A549 (cell line): Measurements from ENCODE around the gene CXCL12. TPM values are rescaled to one million over a fixed set of nuclear protein-coding genes. Genes with fewer than 3 reads are reported as not detected.

Experiments used
- ATAC-seq, 2 experiments: fragments of 200-7000 bp in 1 of 2; fragments of >200 bp in 1 of 2; cut with Nextera tagmentation in 1 of 2; cut with Tn5 transposase in 1 of 2; 3 replicates each; pipeline versions ENCODE4 v1.8.0 to v1.9.1; 2018 to 2020; ENCODE audit warnings: mild to moderate bottlenecking in 1 of 2, moderate library complexity in 1 of 2
- CTCF ChIA-PET: fragments of 300-600 bp; sonication (Branson Sonifier 250); formaldehyde crosslinking; extraction: SDS; loops from one replicate; lab custom pipeline; 2021; ENCODE audit warnings: antibody characterized with exemption, inconsistent platforms; lab: Yijun Ruan, JAX
- POLR2A ChIA-PET: fragments of 350-600 bp; formaldehyde crosslinking; extraction: SDS; loops from one replicate; lab custom pipeline; 2021; ENCODE audit warnings: antibody characterized with exemption, inconsistent platforms; lab: Yijun Ruan, JAX
- DNase-seq, 2 experiments: peaks; one replicate each; pipeline versions ENCODE4 v3.0.0 to v3.0.0-alpha.2; 2011 to 2016; ENCODE audit warnings: low read depth in 1 of 2, low spot score in 1 of 2
- FAIRE-seq: peaks from 2 replicates; lab custom pipeline; 2011; peaks lifted over from hg19 to GRCh38; lab: Jason Lieb, UNC
- H3K27ac ChIP-seq, 2 experiments: fragments of >200 bp; sonication (Bioruptor Twin); formaldehyde crosslinking; 3 replicates each; pipeline ENCODE4 v1.5.1; 2016 to 2017
- H3K4me1 ChIP-seq: fragments of >200 bp; sonication (Bioruptor Twin); formaldehyde crosslinking; 3 replicates; pipeline ENCODE4 v1.6.1; 2016
- H3K4me2 ChIP-seq: fragments of >200 bp; sonication (Bioruptor Twin); formaldehyde crosslinking; 3 replicates; pipeline ENCODE4 v1.6.1; 2016
- H3K4me3 ChIP-seq: fragments of >200 bp; sonication (Bioruptor Twin); formaldehyde crosslinking; 3 replicates; pipeline ENCODE4 v1.5.1; 2016
- H3K9me3 ChIP-seq: fragments of >200 bp; sonication (Bioruptor Twin); formaldehyde crosslinking; 3 replicates; pipeline ENCODE4 v1.6.1; 2016
- CHD2 ChIP-seq: fragments of 150-350 bp; IDR thresholded peaks from 2 replicates; pipeline ENCODE4 v1.6.1; 2014; ENCODE audit warnings: low read length; ENCODE audit not compliant: partially characterized antibody
- CTCF ChIP-seq: fragments of >200 bp; sonication (Bioruptor Twin); formaldehyde crosslinking; IDR thresholded peaks from 3 replicates; pipeline ENCODE4 v1.5.1; 2016
- ELK1 ChIP-seq: fragments of 150-350 bp; IDR thresholded peaks from 2 replicates; pipeline ENCODE4 v1.6.1; 2014; ENCODE audit warnings: low read depth, mild to moderate bottlenecking, low read length
- ESRRA ChIP-seq: fragments of 150-350 bp; IDR thresholded peaks from 2 replicates; pipeline ENCODE4 v1.6.1; 2014; ENCODE audit warnings: mild to moderate bottlenecking, low read length, borderline replicate concordance
- FOSL2 ChIP-seq, 2 experiments: fragments of 450-650 bp in 1 of 2; fragments of >200 bp in 1 of 2; sonication (Bioruptor Twin) in 1 of 2; formaldehyde crosslinking; IDR thresholded peaks; 2 replicates each; pipeline versions ENCODE4 v1.5.0 to v1.6.1; 2016 to 2020; ENCODE audit warnings: mild to moderate bottlenecking in 1 of 2, moderate library complexity in 1 of 2
- FOXS1 ChIP-seq: fragments of 250-450 bp; sonication (Bioruptor Pico); IDR thresholded peaks from 2 replicates; pipeline ENCODE4 v1.5.0; 2020; ENCODE audit warnings: mild to moderate bottlenecking, moderate library complexity
- HDAC2 ChIP-seq: fragments of 200-600 bp; sonication (generic); IDR thresholded peaks from 2 replicates; pipeline ENCODE4 v1.6.1; 2016
- HMGXB4 ChIP-seq: fragments of 250-450 bp; sonication (Bioruptor Pico); IDR thresholded peaks from 2 replicates; pipeline ENCODE4 v1.5.0; 2021; ENCODE audit warnings: mild to moderate bottlenecking, moderate library complexity, borderline replicate concordance
- HOXA7 ChIP-seq: fragments of 250-450 bp; sonication (Bioruptor Pico); IDR thresholded peaks from 2 replicates; pipeline ENCODE4 v1.5.0; 2020; ENCODE audit warnings: mild to moderate bottlenecking, moderate library complexity
- JUN ChIP-seq, 2 experiments: fragments of >200 bp; sonication (Bioruptor Twin); formaldehyde crosslinking; IDR thresholded peaks; 2 replicates in 1 of 2; 3 replicates in 1 of 2; pipeline ENCODE4 v1.6.1; 2016 to 2017
- JUNB ChIP-seq: fragments of >200 bp; sonication (Bioruptor Twin); formaldehyde crosslinking; IDR thresholded peaks from 2 replicates; pipeline ENCODE4 v1.6.1; 2016
- KDM1A ChIP-seq: fragments of 200-600 bp; sonication (generic); IDR thresholded peaks from 2 replicates; pipeline ENCODE4 v1.6.1; 2016; ENCODE audit warnings: low read depth, mild to moderate bottlenecking
- MAZ ChIP-seq: fragments of 150-350 bp; IDR thresholded peaks from 2 replicates; pipeline ENCODE4 v1.6.1; 2014; ENCODE audit warnings: antibody characterized with exemption, low read depth, low read length, borderline replicate concordance
- NFE2L2 ChIP-seq: fragments of 150-350 bp; conservative IDR thresholded peaks from 2 replicates; pipeline ENCODE4 v1.6.1; 2014; ENCODE audit warnings: low read length
- NPAS2 ChIP-seq: fragments of 250-450 bp; sonication (Bioruptor Pico); IDR thresholded peaks from 2 replicates; pipeline ENCODE4 v1.8.0; 2022; ENCODE audit warnings: mild to moderate bottlenecking, moderate library complexity, borderline replicate concordance
- NR3C1 ChIP-seq: fragments of >200 bp; sonication (Bioruptor Twin); formaldehyde crosslinking; IDR thresholded peaks from 3 replicates; pipeline ENCODE4 v1.6.1; 2017
- RAD21 ChIP-seq, 2 experiments: fragments of >200 bp in 1 of 2; sonication (Bioruptor Twin) in 1 of 2; formaldehyde crosslinking in 1 of 2; IDR thresholded peaks in 1 of 2; conservative IDR thresholded peaks in 1 of 2; 2 replicates in 1 of 2; 3 replicates in 1 of 2; pipeline ENCODE4 v1.6.1; 2012 to 2018; ENCODE audit warnings: inconsistent platforms in 1 of 2
- RARB ChIP-seq: fragments of 250-450 bp; sonication (Bioruptor Pico); IDR thresholded peaks from 2 replicates; pipeline ENCODE4 v1.8.0; 2021; ENCODE audit warnings: mild to moderate bottlenecking, moderate library complexity
- RFX5 ChIP-seq: fragments of 450-650 bp; IDR thresholded peaks from 2 replicates; pipeline ENCODE4 v1.7.1; 2014; ENCODE audit warnings: antibody characterized with exemption, mild to moderate bottlenecking, moderate library complexity
- SREBF2 ChIP-seq: fragments of 450-650 bp; IDR thresholded peaks from 2 replicates; pipeline ENCODE4 v1.6.1; 2014; ENCODE audit warnings: mild to moderate bottlenecking, moderate library complexity
- TP53 ChIP-seq: fragments of 250-450 bp; sonication (Bioruptor Pico); IDR thresholded peaks from 2 replicates; pipeline ENCODE4 v1.5.0; 2021; ENCODE audit warnings: mild to moderate bottlenecking, moderate library complexity
- USF2 ChIP-seq: fragments of 450-650 bp; IDR thresholded peaks from 2 replicates; pipeline ENCODE4 v1.6.1; 2014; ENCODE audit warnings: antibody characterized with exemption
- ZFP36 ChIP-seq: fragments of 450-650 bp; IDR thresholded peaks from 2 replicates; pipeline ENCODE4 v1.6.1; 2014; ENCODE audit warnings: borderline replicate concordance; ENCODE audit not compliant: partially characterized antibody
- ZNF302 ChIP-seq: fragments of 250-450 bp; sonication (Bioruptor Pico); IDR thresholded peaks from 2 replicates; pipeline ENCODE4 v1.9.0; 2021; ENCODE audit warnings: inconsistent platforms, mild to moderate bottlenecking, moderate library complexity
- ZSCAN20 ChIP-seq: fragments of 250-450 bp; sonication (Bioruptor Pico); IDR thresholded peaks from 2 replicates; pipeline ENCODE4 v1.8.0; 2022; ENCODE audit warnings: mild to moderate bottlenecking, moderate library complexity
- WGBS: methylation state at CpG from one replicate; pipeline ENCODE4 v1.1.6; 2017; ENCODE audit errors: missing lambda C conversion rate; 5-methylcytosine and 5-hydroxymethylcytosine counted together
- polyA plus RNA-seq, 4 experiments: library from polyadenylated mRNA; depleted of rRNA in 3 of 4; stranded (reverse); fragments of >200 nt; fragmentation: RNase III in 1 of 4; extraction: RNeasy Plus Mini Kit Qiagen cat#74134 plus additional on column Dnase treatment in 1 of 4; gene quantifications; 2 replicates in 3 of 4; 3 replicates in 1 of 4; pipeline ENCODE4 v1.2.3, GENCODE V29; 2011 to 2017

CXCL12 gene
- polyA plus RNA-seq, 2 of the 4 experiments (the other 2 are of a cell fraction): 0.13 to 0.17 TPM

- TF ChIP-seq NR3C1 (no peak), ESRRA (no peak), TP53 (CRISPR knock-in tag) (no peak), FOXS1 (CRISPR knock-in tag) (no peak), CHD2 (no peak)
- TF ChIP-seq, all 56 proteins: peak for 0
Measured at GRCh38 chr10:44334621-44335184, 50.2 kb downstream of the CXCL12 start (continued).

- FAIRE-seq (no peak), ATAC-seq (no peak), DNase-seq (no peak)
- POLR2A ChIA-PET: no interaction called here
- H3K4me1 ChIP-seq: no peaks in the 10 kb centered on the region
- H3K4me2 ChIP-seq: no peak overlapping the region
- no peaks in the 10 kb centered on the region for H3K9me3 ChIP-seq
- no peak overlapping the region for H3K4me3 ChIP-seq
- CTCF ChIA-PET: no interaction called here
- H3K27ac ChIP-seq: no peak overlapping the region
- TF ChIP-seq NFE2L2 (no peak), HOXA7 (CRISPR knock-in tag) (no peak), JUNB (no peak), ELK1 (no peak), ZNF302 (CRISPR knock-in tag) (no peak), SREBF2 (no peak), RFX5 (no peak), ESRRA (no peak), ZFP36 (no peak), RAD21 (conservative IDR thresholded peaks at IDR 0.05 in 1 of 2, IDR thresholded peaks at IDR 0.05 in 1 of 2) (no peak), FOSL2 (IDR thresholded peaks at IDR 0.05) (no peak), FOSL2 (CRISPR knock-in tag; IDR thresholded peaks at IDR 0.05) (no peak)
- WGBS: 29% methylated on average over 6 of the region's 6 CpGs
Measured at GRCh38 chr10:44334091-44334490, 50.8 kb downstream of the CXCL12 start.

GRCh38 chr10:44333511-44333910, 51.4 kb downstream of the CXCL12 start:
- H3K4me1 ChIP-seq: no peaks in the 10 kb centered on the region
- 50% methylated on average over 10 of the region's 10 CpGs for WGBS
- ChIA-PET CTCF (no interaction called here), POLR2A (no interaction called here)
- H3K4me2 ChIP-seq: no peak overlapping the region
- no peak for DNase-seq
- no peaks in the 10 kb centered on the region for H3K9me3 ChIP-seq
- no peak for TF ChIP-seq JUN (IDR thresholded peaks at IDR 0.05)
- no peak for TF ChIP-seq HDAC2
- TF ChIP-seq RARB: no peak
- TF ChIP-seq KDM1A: no peak
- TF ChIP-seq HOXA7 (CRISPR knock-in tag): no peak
- TF ChIP-seq ELK1: no peak
- TF ChIP-seq USF2: no peak
- no peak for TF ChIP-seq CTCF
- TF ChIP-seq MAZ: no peak
- no peak for TF ChIP-seq NFE2L2
- TF ChIP-seq ZSCAN20 (CRISPR knock-in tag): no peak
- no peak for TF ChIP-seq NPAS2 (CRISPR knock-in tag)
- TF ChIP-seq HMGXB4 (CRISPR knock-in tag): no peak
- FAIRE-seq: no peak
- H3K27ac ChIP-seq: no peak overlapping the region
- no peak overlapping the region for H3K4me3 ChIP-seq
- no peak for ATAC-seq
